Measurements from ENCODE around the gene CTSL.

Gene CTSL

GRCh38 chr9:87701491-87701890 lies 24.4 kb upstream of the CTSL start:
- no peak for FAIRE-seq

GRCh38 chr9:87701931-87702421 lies 23.9 kb upstream of the CTSL start:
- no peak for FAIRE-seq

- no peak for FAIRE-seq
Measured at GRCh38 chr9:87702921-87703320, 23.0 kb upstream of the CTSL start.

GRCh38 chr9:87703636-87704276 lies 22.2 kb upstream of the CTSL start:
- no peak for FAIRE-seq

- FAIRE-seq: no peak
Measured at GRCh38 chr9:87704342-87704741, 21.6 kb upstream of the CTSL start.

- no peak for FAIRE-seq
Measured at GRCh38 chr9:87706066-87706739, 19.7 kb upstream of the CTSL start.

GRCh38 chr9:87707805-87708506 lies 18.0 kb upstream of the CTSL start:
- FAIRE-seq: no peak

GRCh38 chr9:87708546-87708945 lies 17.4 kb upstream of the CTSL start:
- peak; percentile 35 for FAIRE-seq

- FAIRE-seq: no peak
Measured at GRCh38 chr9:87708986-87709728, 16.8 kb upstream of the CTSL start.

- FAIRE-seq: no peak
Measured at GRCh38 chr9:87710443-87710842, 15.5 kb upstream of the CTSL start.

- FAIRE-seq: no peak
Measured at GRCh38 chr9:87711857-87712800, 13.8 kb upstream of the CTSL start.

- FAIRE-seq: no peak
Measured at GRCh38 chr9:87712801-87713277, 13.1 kb upstream of the CTSL start.

GRCh38 chr9:87713278-87713987 lies 12.5 kb upstream of the CTSL start:
- no peak for FAIRE-seq

GRCh38 chr9:87713988-87714330 lies 12.0 kb upstream of the CTSL start:
- FAIRE-seq: no peak

- no peak for FAIRE-seq
Measured at GRCh38 chr9:87714819-87715218, 11.1 kb upstream of the CTSL start.

- FAIRE-seq: no peak
Measured at GRCh38 chr9:87716141-87716540, 9.8 kb upstream of the CTSL start.

GRCh38 chr9:87717456-87717855 lies 8.5 kb upstream of the CTSL start:
- FAIRE-seq: no peak

- no peak for FAIRE-seq
Measured at GRCh38 chr9:87718231-87718630, 7.7 kb upstream of the CTSL start.

GRCh38 chr9:87718852-87719612 lies 6.9 kb upstream of the CTSL start:
- no peak for FAIRE-seq

GRCh38 chr9:87720173-87720572 lies 5.7 kb upstream of the CTSL start:
- no peak for FAIRE-seq
